NK-92 treated with Interleukin-12 subunit alpha and Interleukin-12 subunit beta, amount 100 ng/mL, for 24 hours (cell line): ENCODE data around the gene BPIFB3.

ENCODE experiments used
- DNase-seq: peaks from one replicate; lab custom pipeline; 2025; lab: John Stamatoyannopoulos, UW

BPIFB3 gene

DNA sequence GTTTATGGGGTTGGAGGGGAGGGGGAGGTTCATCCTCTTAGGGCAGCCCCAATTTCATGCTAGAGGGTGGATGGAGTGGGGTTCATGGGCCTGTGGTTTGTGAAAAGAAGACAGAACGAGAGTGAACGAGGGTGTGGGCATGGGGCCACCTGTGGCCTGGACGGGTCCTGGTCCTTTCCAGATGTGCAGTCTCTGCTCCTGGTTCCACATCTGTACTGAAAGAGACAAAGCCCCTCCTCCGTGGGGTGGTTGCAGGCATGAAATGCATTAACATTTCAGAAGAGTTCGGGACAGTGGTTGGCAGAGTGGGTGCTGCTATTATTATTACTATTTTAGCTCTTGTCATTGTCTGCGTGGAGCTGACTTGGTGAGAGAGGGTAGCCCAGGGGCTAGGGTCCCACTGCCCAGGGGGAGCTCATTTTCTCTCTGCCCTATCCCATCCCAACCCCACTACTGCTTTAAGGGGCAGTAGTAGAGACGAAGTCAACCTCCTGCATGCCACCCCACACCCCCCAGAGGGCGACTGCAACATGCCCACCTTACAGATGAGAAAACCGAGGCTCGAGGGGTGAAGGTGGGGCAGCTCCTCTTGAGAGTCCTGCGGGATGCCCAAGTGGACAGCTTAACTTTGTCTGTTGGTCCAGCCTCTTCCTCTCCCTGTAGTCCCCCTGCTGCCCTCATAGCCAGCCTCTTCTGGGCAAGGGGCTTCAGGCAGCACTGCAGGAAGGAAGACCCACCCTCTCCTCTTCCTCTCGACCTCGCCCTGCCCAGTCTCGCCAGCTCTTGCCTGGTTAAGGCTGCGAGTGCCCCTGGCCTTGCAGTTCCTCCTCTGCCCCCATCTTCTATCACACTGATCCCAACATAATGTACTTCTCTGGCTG is 37.8 kb upstream of the BPIFB3 start:
- no peak for DNase-seq

DNA sequence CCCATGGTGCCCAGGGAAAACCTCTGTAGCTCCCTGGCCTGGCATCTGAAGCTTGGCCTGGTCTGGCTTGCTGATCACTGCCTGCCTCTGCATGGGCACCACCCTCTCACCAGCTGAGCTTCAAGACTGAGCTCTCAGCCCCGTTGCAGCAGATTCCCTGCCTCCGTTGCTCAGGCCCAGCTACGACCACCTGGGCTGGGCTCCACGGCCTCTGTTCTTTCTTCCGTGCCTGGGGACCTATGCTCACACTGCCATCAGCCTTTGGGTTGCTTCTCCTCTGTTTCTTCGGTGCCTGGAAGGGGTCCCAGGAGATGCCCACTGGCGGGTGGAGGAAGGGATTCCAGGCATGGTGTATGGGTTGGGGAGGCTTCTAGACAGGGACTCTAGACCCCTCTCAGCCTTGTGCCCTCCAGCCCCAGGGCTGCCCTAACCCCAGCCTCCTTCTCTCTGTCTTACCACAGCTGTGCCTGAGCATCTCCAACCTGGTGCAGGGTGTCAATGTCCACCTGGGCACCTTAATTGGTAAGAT is 37.1 kb upstream of the BPIFB3 start:
- DNase-seq: no peak

DNA sequence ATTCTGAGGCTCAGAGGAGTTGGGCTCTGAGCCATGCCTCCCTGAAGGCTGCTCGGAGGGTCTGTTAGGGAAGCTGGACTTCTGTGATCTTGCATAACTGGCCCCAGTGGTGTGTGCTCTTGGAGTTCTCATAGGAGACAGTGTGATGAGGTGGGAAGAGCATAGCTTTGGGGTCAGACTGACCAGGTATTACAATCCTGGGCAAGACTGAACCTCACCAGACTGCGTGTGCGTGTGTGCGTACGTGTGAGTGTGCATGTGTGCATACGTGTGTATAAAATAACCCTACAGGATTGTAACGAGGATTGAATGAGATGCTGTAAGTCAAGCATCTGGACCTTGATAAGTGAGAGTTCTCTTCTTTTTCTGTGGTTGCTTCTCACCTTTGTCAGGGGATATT is 36.2 kb upstream of the BPIFB3 start:
- DNase-seq: no peak

DNA sequence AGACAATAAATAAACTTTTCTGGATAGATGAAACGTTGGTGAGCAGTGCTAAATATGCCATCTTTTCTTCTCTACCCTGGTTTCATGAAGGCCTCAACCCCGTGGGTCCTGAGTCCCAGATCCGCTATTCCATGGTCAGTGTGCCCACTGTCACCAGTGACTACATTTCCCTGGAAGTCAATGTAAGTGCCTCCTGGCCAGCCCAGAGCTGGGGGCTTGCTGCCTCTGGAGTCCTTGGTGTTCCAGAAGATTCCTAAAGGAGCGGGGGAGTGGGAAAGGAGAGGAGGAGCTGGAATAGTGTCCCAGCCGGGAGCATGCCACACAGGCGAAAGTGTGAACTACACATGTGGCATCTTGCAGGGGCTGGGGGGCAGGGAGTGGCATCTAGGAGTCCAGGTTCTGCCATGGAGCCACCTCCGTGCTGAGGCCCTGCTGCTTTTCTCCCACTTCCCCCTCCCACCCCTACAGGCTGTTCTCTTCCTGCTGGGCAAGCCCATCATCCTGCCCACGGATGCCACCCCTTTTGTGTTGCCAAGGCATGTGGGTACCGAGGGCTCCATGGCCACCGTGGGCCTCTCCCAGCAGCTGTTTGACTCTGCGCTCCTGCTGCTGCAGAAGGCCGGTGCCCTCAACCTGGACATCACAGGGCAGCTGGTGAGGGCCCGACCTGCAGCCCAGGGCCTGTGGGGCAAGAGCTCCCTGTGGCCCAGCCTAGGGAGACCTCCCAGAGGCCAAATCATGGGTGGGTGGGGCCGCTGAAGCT is 35.4 kb upstream of the BPIFB3 start:
- no peak for DNase-seq

DNA sequence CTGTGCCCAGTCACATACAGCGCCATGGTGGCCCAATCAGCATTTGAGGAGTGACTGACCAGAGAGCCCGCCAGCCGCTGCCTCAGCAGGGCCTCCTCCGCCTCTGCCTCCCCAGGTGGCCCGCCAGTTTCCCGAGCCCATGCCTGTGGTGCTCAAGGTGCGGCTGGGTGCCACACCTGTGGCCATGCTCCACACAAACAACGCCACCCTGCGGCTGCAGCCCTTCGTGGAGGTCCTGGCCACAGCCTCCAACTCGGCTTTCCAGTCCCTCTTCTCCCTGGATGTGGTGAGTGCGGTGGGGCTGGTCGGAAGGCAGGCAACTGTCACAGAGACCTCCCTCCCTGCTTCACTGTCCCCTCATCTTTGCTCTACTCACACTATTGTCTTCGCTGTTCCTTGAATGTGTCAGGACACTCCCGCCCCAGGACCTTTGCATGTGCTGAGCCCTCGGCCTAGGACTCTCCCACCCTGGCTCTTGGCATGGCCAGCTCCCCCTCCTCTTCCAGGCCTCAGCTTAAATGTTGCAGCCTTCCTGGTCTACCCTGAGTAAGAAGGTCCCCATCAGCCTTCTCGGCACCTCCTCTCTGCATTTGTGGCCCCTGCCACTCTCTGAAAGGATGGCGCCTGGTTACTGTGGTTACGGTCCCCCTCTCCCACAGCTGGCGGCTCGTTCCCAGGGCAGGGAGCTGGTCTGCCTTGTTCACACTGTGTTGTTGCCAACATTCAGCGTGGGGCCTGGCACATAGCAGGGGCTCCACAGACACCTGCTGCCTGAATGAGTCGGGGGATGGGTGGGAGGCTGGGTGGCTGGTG is 34.0 kb upstream of the BPIFB3 start:
- DNase-seq: no peak

DNA sequence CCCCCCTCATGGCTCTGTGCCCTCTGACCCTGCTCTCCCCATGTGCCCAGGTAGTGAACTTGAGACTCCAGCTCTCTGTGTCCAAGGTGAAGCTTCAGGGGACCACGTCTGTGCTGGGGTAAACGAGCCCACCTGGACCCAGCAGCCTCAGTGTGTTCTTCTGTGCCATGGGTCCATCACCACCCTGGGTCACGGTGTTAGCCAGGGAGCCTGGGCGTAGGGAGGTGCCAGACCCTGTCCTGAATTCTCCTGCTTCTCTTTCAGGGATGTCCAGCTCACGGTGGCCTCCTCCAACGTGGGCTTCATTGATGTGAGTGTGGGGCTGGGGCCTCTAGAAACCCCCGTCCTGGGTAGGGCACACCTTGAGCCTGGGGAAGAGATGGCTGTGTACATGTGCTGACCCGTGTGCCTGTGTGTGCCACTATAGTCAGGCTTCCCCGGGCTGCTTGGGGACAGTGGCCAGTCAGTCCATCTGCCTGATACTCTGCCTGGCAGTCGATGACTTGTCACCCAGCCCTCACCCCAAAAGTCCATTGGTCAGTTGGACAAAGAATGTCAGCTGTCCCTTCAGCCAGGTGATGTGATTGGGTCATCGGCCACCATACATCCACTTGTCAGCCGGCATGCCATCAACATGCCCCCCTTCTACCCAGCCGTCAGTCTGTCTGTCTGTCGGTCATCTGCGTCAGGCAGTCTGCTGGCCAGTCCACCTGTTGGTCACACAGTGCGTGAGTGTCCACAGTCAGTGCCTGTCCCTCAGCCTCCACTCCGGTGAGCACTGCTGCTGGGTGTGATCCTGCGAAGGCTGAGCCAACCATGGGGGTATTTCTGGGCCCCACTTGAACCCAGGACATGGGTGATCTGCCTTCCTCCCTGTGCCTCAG is 33.2 kb upstream of the BPIFB3 start:
- no peak for DNase-seq

DNA sequence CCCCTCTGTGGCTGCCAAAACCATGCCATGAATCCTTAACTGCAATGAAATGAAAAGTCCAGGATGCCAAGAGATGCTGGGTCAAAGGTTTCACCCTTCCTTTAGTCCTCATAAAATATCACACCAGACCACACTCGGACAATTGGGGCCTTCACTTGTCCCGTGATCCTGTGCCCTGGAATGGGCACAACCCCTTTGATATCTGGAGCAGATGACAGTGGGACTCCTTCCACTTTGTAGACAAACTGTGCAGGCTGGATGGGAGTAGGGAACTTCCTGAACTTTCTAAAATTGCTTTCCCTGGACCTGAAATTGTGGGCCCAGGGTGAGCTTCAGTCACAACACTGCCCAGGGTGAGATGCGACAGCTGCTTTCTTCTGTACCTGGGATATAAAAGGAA is 31.8 kb upstream of the BPIFB3 start:
- DNase-seq: no peak

DNA sequence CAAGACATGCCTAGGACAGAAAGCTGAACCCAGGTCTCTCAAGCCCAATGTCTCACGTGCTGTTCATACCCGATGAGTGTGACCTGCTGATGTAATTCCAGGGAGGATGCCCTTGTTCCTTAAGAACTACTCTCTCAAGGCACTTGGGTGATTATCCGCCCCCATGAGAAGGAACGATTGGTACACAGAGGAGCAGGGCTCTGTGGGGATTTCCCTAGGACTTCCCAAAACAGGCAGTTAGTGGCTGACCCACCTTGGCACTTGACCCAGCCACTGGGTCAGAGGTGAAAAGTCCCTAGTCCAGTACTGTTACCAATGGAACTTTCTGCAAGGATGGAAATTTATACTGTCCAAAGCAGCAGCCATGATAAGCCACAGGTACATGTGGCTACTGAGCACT is 31.4 kb upstream of the BPIFB3 start:
- no peak for DNase-seq

DNA sequence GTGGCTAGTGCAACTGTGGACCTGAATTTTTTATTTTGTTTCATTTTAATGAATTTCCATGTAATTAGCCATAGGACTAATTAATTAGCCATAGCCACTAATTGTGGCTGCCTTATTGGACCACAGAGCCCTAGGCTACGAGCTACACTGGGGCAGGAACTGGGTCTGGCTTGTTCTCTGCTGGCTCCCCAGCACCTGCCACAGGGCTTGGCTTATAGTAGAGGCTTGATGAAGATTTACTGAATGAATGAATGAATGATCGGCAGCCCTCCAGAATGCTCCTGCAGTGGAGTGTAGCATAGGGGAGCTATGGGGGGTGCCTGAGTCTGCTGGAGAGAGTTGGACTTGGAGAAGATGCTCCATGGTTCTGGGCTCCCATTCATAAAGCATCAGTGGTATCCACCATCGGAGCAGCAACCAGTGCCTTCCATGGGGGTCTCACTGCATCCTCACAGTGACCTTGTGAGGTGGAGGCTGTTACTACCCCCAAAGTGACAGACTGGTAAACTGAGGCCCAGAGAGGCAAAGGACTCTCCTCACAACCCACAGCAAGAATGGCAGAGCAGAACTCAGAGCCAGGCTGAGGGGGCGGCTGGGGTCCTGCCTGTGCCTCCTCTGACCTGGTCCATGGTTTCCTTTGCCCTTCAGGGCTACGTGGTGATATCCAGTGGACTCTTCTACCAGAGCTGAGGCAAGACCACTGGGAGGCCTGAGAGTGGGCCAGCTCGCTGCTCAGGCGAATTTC is 30.8 kb upstream of the BPIFB3 start:
- no peak for DNase-seq

DNA sequence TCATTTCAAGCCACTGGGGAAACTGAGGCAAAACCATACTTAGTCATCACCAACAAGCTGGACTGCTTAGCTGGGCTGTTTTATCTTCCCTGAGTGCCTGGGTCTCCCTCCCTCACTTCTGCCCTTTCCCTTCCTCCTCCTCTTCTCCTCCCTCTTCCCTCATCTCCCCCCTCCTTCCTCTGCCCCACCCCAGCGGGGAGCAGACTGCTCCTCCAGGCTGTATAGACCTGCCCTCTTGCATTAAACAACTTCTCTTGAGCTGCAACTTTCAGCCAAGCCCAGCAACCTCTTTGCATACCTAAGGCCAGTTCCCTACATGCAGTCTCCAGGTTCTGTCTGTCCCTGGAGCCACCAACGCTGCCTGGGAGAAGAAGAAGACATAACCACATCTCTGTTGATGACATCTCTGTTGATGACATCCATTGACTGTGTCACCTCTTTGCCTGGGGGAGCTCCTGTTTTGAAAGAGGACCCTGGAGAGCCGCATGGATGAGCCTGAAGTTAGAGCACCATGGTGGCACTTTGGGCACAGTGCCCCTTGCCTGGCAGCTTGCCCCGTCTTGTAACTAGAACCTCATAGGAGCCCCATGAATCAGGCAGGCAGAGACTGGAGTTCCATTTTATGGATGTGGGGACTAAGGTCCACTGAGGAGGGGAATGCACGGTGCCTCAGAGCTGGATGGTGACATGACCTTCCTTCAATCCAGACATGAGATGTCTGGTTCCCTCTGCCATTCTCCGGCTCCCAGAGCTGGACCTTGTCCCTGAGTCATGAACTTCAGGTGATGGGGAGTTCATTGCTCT is 30.1 kb upstream of the BPIFB3 start:
- no peak for DNase-seq

DNA sequence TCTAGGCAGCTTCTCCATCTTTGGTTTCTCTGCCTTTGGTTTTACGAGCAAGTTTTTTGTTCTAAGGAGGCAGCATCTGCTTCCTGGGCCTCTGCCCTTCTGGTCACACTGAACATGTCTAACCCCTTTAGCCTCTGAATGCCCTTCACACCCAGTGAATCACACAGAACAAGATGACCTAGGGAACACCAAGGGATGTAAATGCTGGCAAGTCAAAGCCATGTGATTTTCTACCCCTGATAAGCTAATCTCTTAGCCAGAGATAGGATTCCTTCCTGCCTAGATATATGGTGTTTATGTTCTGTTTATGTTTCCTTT is 29.5 kb upstream of the BPIFB3 start:
- no peak for DNase-seq

DNA sequence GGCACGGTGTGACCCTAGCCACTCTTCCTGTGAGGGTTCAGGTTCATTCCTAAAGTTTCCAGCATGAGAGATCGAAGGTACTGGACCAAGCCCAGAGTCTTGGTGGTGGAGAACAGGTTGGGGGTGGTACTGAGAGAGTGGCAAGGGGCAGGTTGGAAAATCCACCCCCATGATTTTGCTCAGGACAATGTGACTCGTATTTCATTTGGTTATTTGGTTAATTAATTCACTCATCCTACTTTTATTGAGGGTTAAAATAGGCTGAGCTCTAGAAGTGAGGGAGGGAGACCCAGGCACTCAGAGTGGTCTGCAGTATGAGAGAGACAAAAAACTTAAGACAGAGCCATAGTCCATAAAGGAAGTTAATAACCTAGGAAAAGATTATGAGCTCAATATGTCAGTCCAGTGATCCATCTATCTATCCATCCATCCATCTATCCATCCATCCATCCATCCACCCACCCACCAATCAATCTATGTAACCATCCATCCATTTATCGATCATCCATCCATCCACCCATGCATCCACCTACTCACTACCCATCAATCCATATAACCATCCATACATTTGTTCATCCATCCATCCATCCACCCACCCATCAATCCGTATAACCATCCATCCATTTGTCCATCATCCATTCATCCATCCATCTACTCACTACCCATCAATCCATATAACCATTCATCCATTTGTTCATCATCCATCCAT is 28.9 kb upstream of the BPIFB3 start:
- DNase-seq: no peak

DNA sequence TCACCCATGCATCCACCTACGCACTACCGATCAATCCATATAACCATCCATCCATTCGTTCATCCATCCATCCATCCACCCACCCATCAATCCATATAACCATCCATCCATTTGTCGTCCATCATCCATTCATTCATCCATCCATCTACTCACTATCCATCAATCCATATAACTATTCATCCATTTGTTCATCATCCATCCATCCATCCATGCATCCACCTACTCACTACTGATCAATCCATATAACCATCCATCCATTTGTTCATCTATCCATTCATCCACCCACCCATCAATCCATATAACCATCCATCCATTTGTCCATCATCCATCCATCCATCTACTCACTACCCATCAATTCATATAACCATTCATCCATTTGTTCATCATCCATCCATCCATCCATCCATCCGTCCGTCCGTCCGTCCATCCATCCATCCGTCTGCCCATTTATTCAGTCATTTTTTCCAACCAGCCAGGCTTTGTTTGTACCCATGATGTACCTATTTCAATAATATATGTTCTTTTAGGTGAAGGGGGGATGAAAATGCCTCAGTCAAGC is 28.3 kb upstream of the BPIFB3 start:
- no peak for DNase-seq

DNA sequence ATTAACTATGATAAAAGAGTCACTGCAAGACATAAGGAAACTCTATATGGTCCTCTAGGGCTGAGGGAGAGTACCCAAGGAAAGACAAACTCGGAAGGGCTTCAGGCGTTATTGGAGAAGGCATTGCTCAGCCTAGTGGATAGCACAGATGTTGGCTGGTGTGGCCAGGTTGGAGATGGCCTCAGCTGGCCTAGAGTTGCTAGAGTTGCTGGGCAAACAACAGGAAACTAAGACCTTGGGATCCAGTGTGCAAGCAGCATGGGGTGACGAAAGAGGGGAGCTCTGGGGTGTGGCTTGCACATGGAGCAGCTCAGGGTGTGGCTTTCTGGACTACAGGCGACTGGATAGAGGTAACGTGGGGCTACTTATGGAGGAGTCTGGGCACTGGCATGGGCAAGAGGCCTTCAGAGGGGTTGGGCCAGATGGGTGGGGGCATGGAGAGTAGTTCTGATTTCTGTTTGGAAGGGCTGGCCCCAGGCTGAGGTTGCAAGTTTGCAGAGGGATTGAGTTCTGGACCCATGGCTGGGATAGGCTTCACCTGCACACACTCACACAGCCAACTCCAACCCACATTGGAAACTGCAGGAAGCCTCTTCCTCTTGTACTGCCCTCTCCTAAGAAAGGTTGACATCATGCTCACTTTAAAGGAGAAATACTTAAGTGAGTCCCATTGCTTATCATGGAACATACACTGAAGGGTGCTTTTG is 27.5 kb upstream of the BPIFB3 start:
- no peak for DNase-seq

DNA sequence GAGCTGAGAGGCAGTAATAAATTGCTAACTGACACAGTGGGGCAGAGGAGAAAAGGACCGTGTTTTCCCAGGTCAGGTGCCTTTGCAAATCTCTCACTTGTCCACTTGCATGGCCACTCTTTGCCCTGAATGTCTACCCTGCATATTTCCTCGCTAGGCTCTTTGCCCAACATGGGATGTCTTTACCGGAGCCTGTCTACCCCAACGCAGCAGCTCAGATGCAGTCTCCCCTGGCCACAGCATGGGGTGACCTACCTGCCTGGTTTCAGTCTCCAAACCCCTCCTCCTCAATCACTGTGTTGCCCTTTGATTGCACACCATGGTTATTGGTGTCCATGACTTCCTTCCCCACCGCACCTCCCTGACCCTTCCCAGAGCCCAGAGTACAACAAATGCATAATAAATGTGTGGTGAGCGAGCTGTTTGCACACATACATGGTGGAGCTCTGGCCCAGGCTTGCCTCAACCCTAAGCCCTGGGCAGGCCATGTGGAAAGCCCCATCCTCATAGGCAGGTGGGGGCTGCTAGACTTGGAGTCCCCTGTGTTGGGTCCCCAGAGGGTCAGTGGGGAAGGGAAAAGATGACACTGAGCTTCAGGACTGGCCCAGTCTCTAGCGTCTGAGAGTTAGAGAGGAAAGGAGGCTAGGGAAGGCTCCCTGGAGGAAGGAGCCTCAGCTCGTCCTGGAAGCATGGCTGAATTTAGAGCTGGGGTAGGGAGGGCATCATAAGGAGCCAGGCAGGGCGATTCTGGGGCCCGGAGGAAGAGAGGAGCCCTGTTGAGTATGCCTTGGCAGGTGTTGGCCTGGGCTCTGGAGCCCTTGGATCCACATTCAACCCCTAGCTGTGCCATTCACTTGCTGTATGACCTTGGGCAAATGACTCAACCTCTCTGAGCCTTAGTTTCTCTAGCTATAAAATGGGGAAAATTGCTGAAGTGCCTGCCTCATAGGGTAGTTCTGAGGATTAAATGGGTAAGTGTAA is 26.6 kb upstream of the BPIFB3 start:
- DNase-seq: no peak

DNA sequence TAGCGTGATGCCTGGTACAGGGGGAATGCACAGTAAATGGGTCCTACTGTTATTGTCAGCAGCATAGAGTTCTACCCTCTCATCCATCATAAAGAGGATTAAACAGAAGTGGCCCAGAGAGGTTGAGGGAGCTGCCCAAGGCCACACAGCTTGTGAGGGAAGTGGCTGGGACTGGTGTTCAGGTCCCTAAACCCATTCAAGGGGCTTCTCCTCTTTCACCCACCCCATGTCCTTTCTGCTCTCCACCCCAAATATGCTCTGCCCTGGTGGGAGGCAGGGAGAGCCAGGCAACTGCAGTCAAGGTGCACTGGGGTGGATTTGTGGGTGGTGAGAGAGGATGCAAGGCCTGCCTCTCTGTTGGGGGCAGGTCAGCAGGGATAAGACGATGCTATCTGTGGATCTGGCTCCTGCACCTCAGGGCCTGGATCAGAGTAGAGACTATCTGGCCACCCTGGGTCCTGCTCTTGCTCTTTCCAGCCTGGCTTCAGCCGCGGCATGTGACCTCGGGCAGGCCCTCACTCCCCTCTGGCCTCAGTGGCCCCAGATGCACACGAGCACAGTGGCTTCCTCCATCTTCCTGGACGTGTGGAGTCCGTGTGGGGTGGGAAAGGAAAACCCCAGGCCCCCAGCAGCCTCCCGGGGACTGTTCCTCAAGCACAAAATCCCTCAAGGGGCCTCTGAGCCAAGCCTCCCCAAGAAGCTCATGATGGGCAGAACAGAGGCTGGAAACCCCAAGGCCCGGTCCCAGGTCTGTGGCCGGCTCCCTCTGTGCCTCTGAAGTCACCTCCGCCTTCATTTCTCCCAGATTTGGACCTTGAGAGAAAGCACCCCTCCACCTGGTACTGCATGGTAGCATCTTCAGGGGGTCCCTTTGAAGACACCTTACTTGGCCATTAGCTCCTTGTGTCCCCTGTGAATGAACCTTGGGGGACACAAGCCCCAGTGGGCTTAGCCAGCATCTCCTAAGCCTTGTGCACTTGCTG is 25.6 kb upstream of the BPIFB3 start:
- DNase-seq: no peak
